Gastroesophageal sphincter (tissue), 3 donors: ENCODE data around the gene IL33.

ENCODE experiments used
- CTCF ChIP-seq, 4 experiments: fragments of 200-600 bp in 2 of 4; fragments of 450-650 bp in 2 of 4; sonication (generic) in 1 of 4; IDR thresholded peaks; one replicate each; pipeline ENCODE4 v1.5.1; 2017 to 2019; ENCODE audit warnings: antibody characterized with exemption in 4 of 4, mild to moderate bottlenecking in 2 of 4, moderate library complexity in 2 of 4
- EP300 ChIP-seq: sonication (generic); formaldehyde crosslinking; IDR thresholded peaks from one replicate; pipeline ENCODE4 v1.6.1; 2017; ENCODE audit warnings: antibody characterized with exemption, mild to moderate bottlenecking

GRCh38 chr9:6212722-6213375, 2.8 kb upstream of the IL33 start:
- TF ChIP-seq CTCF (IDR thresholded peaks at IDR 0.05) (no peak), EP300 (no peak)
